Measurements from ENCODE around the gene TMEM50A.
"Not testable (repeated sequence)": the region's sequence is repeated elsewhere in the genome, so short reads cannot be mapped to it uniquely, and the experiment has no call there.

DNA sequence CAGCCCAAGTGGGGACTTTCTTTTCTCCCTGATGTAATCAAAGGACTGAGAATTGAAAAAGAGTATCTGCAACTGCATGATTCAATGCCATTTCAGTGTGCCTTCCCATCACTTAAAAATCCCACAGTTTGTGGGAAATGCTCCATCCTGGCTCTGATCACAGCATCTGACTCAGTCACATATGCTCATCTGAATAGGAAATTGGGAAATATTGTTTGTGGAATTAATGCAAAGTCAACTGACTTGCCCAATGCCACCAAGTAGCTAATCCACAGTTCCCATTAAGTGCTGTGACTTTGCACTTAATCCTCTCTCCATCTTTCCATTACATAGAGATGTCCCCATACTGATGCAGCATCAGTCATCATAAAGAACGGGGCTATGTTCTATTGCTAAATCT, 45.0 kb downstream of the TMEM50A start:
- TF ChIP-seq, protein P1, sequence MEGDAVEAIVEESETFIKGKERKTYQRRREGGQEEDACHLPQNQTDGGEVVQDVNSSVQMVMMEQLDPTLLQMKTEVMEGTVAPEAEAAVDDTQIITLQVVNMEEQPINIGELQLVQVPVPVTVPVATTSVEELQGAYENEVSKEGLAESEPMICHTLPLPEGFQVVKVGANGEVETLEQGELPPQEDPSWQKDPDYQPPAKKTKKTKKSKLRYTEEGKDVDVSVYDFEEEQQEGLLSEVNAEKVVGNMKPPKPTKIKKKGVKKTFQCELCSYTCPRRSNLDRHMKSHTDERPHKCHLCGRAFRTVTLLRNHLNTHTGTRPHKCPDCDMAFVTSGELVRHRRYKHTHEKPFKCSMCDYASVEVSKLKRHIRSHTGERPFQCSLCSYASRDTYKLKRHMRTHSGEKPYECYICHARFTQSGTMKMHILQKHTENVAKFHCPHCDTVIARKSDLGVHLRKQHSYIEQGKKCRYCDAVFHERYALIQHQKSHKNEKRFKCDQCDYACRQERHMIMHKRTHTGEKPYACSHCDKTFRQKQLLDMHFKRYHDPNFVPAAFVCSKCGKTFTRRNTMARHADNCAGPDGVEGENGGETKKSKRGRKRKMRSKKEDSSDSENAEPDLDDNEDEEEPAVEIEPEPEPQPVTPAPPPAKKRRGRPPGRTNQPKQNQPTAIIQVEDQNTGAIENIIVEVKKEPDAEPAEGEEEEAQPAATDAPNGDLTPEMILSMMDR (tag by site-specific recombination; IDR thresholded peaks at IDR 0.05): not testable (repeated sequence)
- not testable (repeated sequence) for TF ChIP-seq ZNF792 (tag by site-specific recombination; IDR thresholded peaks at IDR 0.05); ZFP3 (tag by site-specific recombination; IDR thresholded peaks at IDR 0.05; ENCODE audit: low read depth); MZF1 (tag by site-specific recombination; IDR thresholded peaks at IDR 0.05; ENCODE audit: borderline replicate concordance)
- TF ChIP-seq, protein P2, sequence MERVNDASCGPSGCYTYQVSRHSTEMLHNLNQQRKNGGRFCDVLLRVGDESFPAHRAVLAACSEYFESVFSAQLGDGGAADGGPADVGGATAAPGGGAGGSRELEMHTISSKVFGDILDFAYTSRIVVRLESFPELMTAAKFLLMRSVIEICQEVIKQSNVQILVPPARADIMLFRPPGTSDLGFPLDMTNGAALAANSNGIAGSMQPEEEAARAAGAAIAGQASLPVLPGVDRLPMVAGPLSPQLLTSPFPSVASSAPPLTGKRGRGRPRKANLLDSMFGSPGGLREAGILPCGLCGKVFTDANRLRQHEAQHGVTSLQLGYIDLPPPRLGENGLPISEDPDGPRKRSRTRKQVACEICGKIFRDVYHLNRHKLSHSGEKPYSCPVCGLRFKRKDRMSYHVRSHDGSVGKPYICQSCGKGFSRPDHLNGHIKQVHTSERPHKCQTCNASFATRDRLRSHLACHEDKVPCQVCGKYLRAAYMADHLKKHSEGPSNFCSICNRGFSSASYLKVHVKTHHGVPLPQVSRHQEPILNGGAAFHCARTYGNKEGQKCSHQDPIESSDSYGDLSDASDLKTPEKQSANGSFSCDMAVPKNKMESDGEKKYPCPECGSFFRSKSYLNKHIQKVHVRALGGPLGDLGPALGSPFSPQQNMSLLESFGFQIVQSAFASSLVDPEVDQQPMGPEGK (tag by site-specific recombination; IDR thresholded peaks at IDR 0.05): not testable (repeated sequence)
